Activated CD4-positive, alpha-beta memory T cell treated with anti-CD3 and anti-CD28 coated beads for 36 hours (primary cell): Measurements from ENCODE around the gene RPL18A. TPM values are rescaled to one million over a fixed set of nuclear protein-coding genes. Genes with fewer than 3 reads are reported as not detected.

Source experiments
- CTCF ChIA-PET: fragments of 350-600 bp; sonication (Branson Sonifier 250); formaldehyde crosslinking; loops from one replicate; lab custom pipeline; 2021; ENCODE audit warnings: antibody characterized with exemption, inconsistent platforms; lab: Charles Lee
- POLR2A ChIA-PET: fragments of 350-600 bp; sonication (Branson Sonifier 250); formaldehyde crosslinking; loops from one replicate; lab custom pipeline; 2021; ENCODE audit warnings: antibody characterized with exemption; lab: Charles Lee
- DNase-seq: peaks from one replicate; pipeline ENCODE4 v3.0.0-alpha.2; 2020
- H3K27ac Mint-ChIP-seq: one replicate; pipeline ENCODE4 v1.8.0; 2021; ENCODE audit warnings: mixed read lengths
- H3K27me3 Mint-ChIP-seq: one replicate; pipeline ENCODE4 v1.8.0; 2021; ENCODE audit warnings: mixed read lengths
- H3K36me3 Mint-ChIP-seq: one replicate; pipeline ENCODE4 v1.8.0; 2021; ENCODE audit warnings: mixed read lengths
- H3K4me1 Mint-ChIP-seq: one replicate; pipeline ENCODE4 v1.8.0; 2021; ENCODE audit warnings: low read depth, mixed read lengths
- H3K4me3 Mint-ChIP-seq: one replicate; pipeline ENCODE4 v1.8.0; 2021; ENCODE audit warnings: mild to moderate bottlenecking, mixed read lengths
- H3K9me3 Mint-ChIP-seq: one replicate; pipeline ENCODE4 v1.8.0; 2021; ENCODE audit warnings: mixed read lengths
- intact Hi-C: fragments of 100-400 bp; cut with micrococcal nuclease; formaldehyde crosslinking; loops from one replicate; pipeline ENCODE4 v1.15.1; 2023
- total RNA-seq, 2 experiments: library from RNA; stranded (reverse); gene quantifications; one replicate each; pipeline ENCODE4 v1.2.3, GENCODE V29; 2021

RPL18A gene
- total RNA-seq, 2 experiments from 2014 or later, result 3,104 to 3,138 TPM

- H3K27me3 Mint-ChIP-seq, result peaks cover 2% of the 10 kb centered on the region
- H3K36me3 Mint-ChIP-seq, result peaks cover 59% of the 10 kb centered on the region
- POLR2A ChIA-PET, result no interaction called here
- CTCF ChIA-PET, result interaction anchor here (0.6 to 2.7 kb wide), 2 partner anchors 12 to 377 kb away, joined by 3 to 11 read pairs; no protein-coding TSS in a partner anchor
- H3K9me3 Mint-ChIP-seq, result no peaks in the 10 kb centered on the region
- no peak for DNase-seq
- peak overlapping the region; percentile 97 for H3K27ac Mint-ChIP-seq
- H3K4me1 Mint-ChIP-seq, result peaks cover 43% of the 10 kb centered on the region
- intact Hi-C loops, result no loop called here
- H3K4me3 Mint-ChIP-seq, result no peak overlapping the region
Measured at GRCh38 chr19:17843292-17843827, 16.4 kb upstream of the RPL18A start.

- H3K4me3 Mint-ChIP-seq, result no peak overlapping the region
- ChIA-PET POLR2A (no interaction called here), CTCF (interaction anchor here (0.6 to 2.7 kb wide), 2 partner anchors 11 to 378 kb away, joined by 3 to 11 read pairs; no protein-coding TSS in a partner anchor)
- H3K27ac Mint-ChIP-seq, result peak overlapping the region; percentile 97
- H3K4me1 Mint-ChIP-seq, result peaks cover 46% of the 10 kb centered on the region
- intact Hi-C loops, result no loop called here
- H3K9me3 Mint-ChIP-seq, result no peaks in the 10 kb centered on the region
- H3K27me3 Mint-ChIP-seq, result peaks cover 2% of the 10 kb centered on the region
- DNase-seq, result no peak
- peaks cover 55% of the 10 kb centered on the region for H3K36me3 Mint-ChIP-seq
Measured at GRCh38 chr19:17843908-17844490, 15.7 kb upstream of the RPL18A start.

GRCh38 chr19:17846146-17846545 lies 13.6 kb upstream of the RPL18A start:
- intact Hi-C loops, result loop anchor here (2.0 kb wide), 1 partner anchor 49 kb away; no protein-coding TSS in a partner anchor
- peaks cover 2% of the 10 kb centered on the region for H3K27me3 Mint-ChIP-seq
- H3K36me3 Mint-ChIP-seq, result peaks cover 39% of the 10 kb centered on the region
- H3K4me1 Mint-ChIP-seq, result peaks cover 54% of the 10 kb centered on the region
- H3K27ac Mint-ChIP-seq, result peak overlapping the region; percentile 97
- peak; percentile 66 for DNase-seq
- H3K4me3 Mint-ChIP-seq, result peak overlapping the region; percentile 93
- no peaks in the 10 kb centered on the region for H3K9me3 Mint-ChIP-seq
- ChIA-PET POLR2A (interaction anchor here (0.7 to 6.8 kb wide), 4 partner anchors 13 to 22 kb away, joined by 3 to 99 read pairs (median 4); partner anchors contain the start of gene RPL18A), CTCF (interaction anchor here (0.6 to 5.9 kb wide), 4 partner anchors 9 to 158 kb away, joined by 3 to 63 read pairs (median 8); partner anchors contain the start of genes CCDC124 and RPL18A)

- intact Hi-C loops, result loop anchor here (1.0 to 2.0 kb wide), 2 partner anchors 12 to 51 kb away; partner anchors contain the start of gene RPL18A
Measured at GRCh38 chr19:17847538-17848366, 12.0 kb upstream of the RPL18A start, which contains the start of gene JAK3. Gene JAK3 (minus strand): TSS chr19:17847982. CDS start chr19:17844417, 3,565 bp downstream.

GRCh38 chr19:17848595-17849292 lies 11.0 kb upstream of the RPL18A start:
- Mint-ChIP-seq H3K27me3 (peaks cover 2% of the 10 kb centered on the region), H3K4me1 (peaks cover 56% of the 10 kb centered on the region), H3K4me3 (peak overlapping the region; percentile 93), H3K9me3 (peaks cover 4% of the 10 kb centered on the region), H3K27ac (peak overlapping the region; percentile 97), H3K36me3 (peaks cover 24% of the 10 kb centered on the region)
- ChIA-PET POLR2A (interaction anchor here (0.5 to 6.8 kb wide), 6 partner anchors 14 to 464 kb away, joined by 3 to 99 read pairs (median 4); partner anchors contain the start of genes CCDC124 and RPL18A), CTCF (interaction anchor here (1.0 to 5.9 kb wide), 3 partner anchors 11 to 88 kb away, joined by 3 to 63 read pairs (median 9); partner anchors contain the start of genes CCDC124 and RPL18A)
- intact Hi-C loops, result loop anchor here (1.0 kb wide), 1 partner anchor 11 kb away; the partner anchor contains the start of gene RPL18A
- peak; percentile 49 for DNase-seq

More at GRCh38 chr19:17847538-17848366, 12.0 kb upstream of the RPL18A start, which contains the start of gene JAK3:
- peak; percentile 96 for DNase-seq
- Mint-ChIP-seq H3K36me3 (peaks cover 33% of the 10 kb centered on the region), H3K4me3 (peak within 1 kb of the TSS; percentile 93), H3K4me1 (peaks cover 62% of the 10 kb centered on the region), H3K9me3 (peaks cover 4% of the 10 kb centered on the region), H3K27me3 (peaks cover 2% of the 10 kb centered on the region), H3K27ac (peak within 1 kb of the TSS; percentile 97)
- CTCF ChIA-PET, result interaction anchor here (0.6 to 5.9 kb wide), 4 partner anchors 12 to 352 kb away, joined by 5 to 63 read pairs (median 8); partner anchors contain the start of genes CCDC124 and RPL18A
- POLR2A ChIA-PET, result interaction anchor here (0.6 to 6.8 kb wide), 14 partner anchors 15 to 1159 kb away, joined by 3 to 99 read pairs (median 4); partner anchors contain the start of genes CCDC124, FCHO1, RPL18A and SLC5A5

DNA sequence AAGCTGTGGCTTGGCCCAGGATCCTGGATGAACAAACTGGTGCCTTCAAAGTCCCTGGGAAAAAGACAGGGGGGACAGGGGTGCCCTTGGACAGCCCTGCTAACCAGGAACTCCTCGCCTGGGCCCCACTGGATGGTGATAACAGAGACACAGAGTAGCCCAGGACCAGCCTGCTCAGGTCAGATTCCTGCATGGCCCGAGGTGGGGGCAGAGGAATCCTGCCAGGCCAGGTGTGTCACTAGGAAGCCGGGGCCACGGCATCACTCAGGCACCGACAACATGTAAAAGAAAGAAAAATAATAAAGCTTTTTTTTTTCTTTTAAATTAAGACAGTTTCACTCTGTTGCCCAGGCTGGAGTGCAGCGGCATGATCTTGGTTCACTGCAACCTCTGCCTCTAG lies 5.6 kb upstream of the RPL18A start:
- ChIA-PET CTCF (interaction anchor here (1.1 to 4.2 kb wide), 6 partner anchors 9 to 358 kb away, joined by 3 to 41 read pairs (median 9); partner anchors contain the start of gene CCDC124), POLR2A (no interaction called here)
- Mint-ChIP-seq H3K4me1 (peaks cover 27% of the 10 kb centered on the region), H3K27me3 (no peaks in the 10 kb centered on the region), H3K27ac (no peak overlapping the region), H3K9me3 (peaks cover 4% of the 10 kb centered on the region), H3K36me3 (peaks cover 3% of the 10 kb centered on the region), H3K4me3 (no peak overlapping the region)
- DNase-seq, result no peak
- intact Hi-C loops, result no loop called here

GRCh38 chr19:17855280-17856152 lies 4.2 kb upstream of the RPL18A start:
- peak overlapping the region; percentile 34 for H3K27ac Mint-ChIP-seq
- peaks cover 3% of the 10 kb centered on the region for H3K27me3 Mint-ChIP-seq
- peaks cover 24% of the 10 kb centered on the region for H3K4me1 Mint-ChIP-seq
- CTCF ChIA-PET, result interaction anchor here (0.6 to 4.2 kb wide), 24 partner anchors 7 to 594 kb away, joined by 3 to 41 read pairs (median 4); partner anchors contain the start of genes B3GNT3 and CCDC124
- H3K36me3 Mint-ChIP-seq, result peaks cover 13% of the 10 kb centered on the region
- intact Hi-C loops, result loop anchor here (1.0 to 5.0 kb wide), 4 partner anchors 71 to 359 kb away; partner anchors contain the start of gene MAP1S
- POLR2A ChIA-PET, result interaction anchor here (1.2 to 1.9 kb wide), 2 partner anchors 31 to 77 kb away, joined by 3 to 6 read pairs; partner anchors contain the start of gene CCDC124
- H3K4me3 Mint-ChIP-seq, result peak overlapping the region; percentile 53
- peak; percentile 95 for DNase-seq
- peaks cover 4% of the 10 kb centered on the region for H3K9me3 Mint-ChIP-seq

DNA sequence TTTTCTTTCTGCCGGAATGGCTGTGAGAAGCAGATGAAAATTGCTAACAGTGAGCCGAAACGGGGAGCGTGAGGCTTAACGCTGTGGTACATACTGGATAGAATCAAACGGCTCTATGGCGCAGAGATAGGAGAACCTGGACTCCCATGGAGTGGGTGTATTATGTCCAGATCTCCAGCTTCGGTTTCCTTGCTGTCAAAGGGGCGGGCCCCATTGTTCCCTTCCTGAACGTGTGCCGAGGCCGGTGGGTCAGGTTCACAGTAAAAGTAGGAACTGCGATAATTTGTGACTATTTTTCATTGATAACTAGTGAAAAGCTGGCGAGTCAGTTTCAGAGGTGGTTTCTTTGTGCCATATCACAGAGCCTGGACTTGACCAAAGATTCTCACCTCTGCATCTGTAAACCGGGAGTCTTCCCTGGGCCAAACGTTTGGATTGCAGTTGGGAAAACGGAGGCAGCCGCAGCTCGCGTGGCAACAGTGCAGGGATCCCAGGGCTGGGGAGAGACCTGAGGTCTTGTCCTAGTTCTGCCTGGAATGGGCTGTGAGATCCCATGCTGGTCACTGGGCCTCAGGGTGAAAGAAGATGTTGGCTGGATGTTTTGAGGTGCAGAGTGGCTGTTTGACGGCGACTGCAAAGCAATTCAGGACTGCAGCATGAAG lies 752 bp downstream of the RPL18A start:
- POLR2A ChIA-PET, result interaction anchor here (0.9 to 7.8 kb wide), 5 partner anchors 11 to 108 kb away, joined by 3 to 99 read pairs (median 40); partner anchors contain the start of genes CCDC124, JAK3 and SLC5A5

DNA sequence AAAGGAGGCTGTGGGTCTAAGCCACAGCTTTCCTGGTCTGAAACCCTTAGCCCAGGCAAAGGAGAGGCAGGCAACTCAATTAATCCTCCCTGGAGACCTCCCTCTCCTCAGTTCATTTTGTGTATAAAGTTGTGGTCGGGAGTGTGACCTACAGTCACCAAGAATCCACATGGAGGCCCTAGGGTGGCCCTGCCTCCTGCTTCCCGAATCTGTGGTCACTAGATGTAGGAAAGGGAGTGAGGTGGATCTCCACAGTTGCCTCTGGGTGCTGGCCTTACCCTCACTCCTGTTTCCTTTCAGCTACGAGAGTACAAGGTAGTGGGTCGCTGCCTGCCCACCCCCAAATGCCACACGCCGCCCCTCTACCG lies 1.3 kb downstream of the RPL18A start:
- DNase-seq, result no peak
- intact Hi-C loops, result no loop called here
- ChIA-PET POLR2A (interaction anchor here (0.6 to 7.8 kb wide), 5 partner anchors 11 to 134 kb away, joined by 3 to 99 read pairs (median 40); partner anchors contain the start of genes CCDC124, JAK3 and SLC5A5), CTCF (interaction anchor here (1.0 to 4.0 kb wide), 6 partner anchors 11 to 406 kb away, joined by 3 to 186 read pairs (median 26); partner anchors contain the start of genes CCDC124, JAK3 and SLC5A5)
- no peaks in the 10 kb centered on the region for H3K9me3 Mint-ChIP-seq
- H3K4me3 Mint-ChIP-seq, result peak overlapping the region; percentile 100
- H3K4me1 Mint-ChIP-seq, result peaks cover 35% of the 10 kb centered on the region
- H3K27me3 Mint-ChIP-seq, result peaks cover 3% of the 10 kb centered on the region
- H3K27ac Mint-ChIP-seq, result peak overlapping the region; percentile 99
- peaks cover 46% of the 10 kb centered on the region for H3K36me3 Mint-ChIP-seq

More for the DNA sequence above, 752 bp downstream of the RPL18A start:
- H3K27ac Mint-ChIP-seq, result peak overlapping the region; percentile 99
- peaks cover 38% of the 10 kb centered on the region for H3K4me1 Mint-ChIP-seq
- intact Hi-C loops, result no loop called here
- CTCF ChIA-PET, result interaction anchor here (0.7 to 4.0 kb wide), 10 partner anchors 11 to 406 kb away, joined by 3 to 186 read pairs (median 12); partner anchors contain the start of genes CCDC124, JAK3 and SLC5A5
- peak overlapping the region; percentile 100 for H3K4me3 Mint-ChIP-seq
- H3K9me3 Mint-ChIP-seq, result no peaks in the 10 kb centered on the region
- H3K27me3 Mint-ChIP-seq, result peaks cover 3% of the 10 kb centered on the region
- peaks cover 43% of the 10 kb centered on the region for H3K36me3 Mint-ChIP-seq
- no peak for DNase-seq
